C4-2B (cell line): Measurements from ENCODE around the gene TSPEAR.

ENCODE experiments used
- CTCF ChIP-seq: fragments of 450-650 bp; conservative IDR thresholded peaks from 2 replicates; pipeline ENCODE4 v1.5.1; 2017; ENCODE audit warnings: mild to moderate bottlenecking
- ZFX ChIP-seq: fragments of 450-650 bp; IDR thresholded peaks from 2 replicates; pipeline ENCODE4 v1.6.1; 2017

DNA sequence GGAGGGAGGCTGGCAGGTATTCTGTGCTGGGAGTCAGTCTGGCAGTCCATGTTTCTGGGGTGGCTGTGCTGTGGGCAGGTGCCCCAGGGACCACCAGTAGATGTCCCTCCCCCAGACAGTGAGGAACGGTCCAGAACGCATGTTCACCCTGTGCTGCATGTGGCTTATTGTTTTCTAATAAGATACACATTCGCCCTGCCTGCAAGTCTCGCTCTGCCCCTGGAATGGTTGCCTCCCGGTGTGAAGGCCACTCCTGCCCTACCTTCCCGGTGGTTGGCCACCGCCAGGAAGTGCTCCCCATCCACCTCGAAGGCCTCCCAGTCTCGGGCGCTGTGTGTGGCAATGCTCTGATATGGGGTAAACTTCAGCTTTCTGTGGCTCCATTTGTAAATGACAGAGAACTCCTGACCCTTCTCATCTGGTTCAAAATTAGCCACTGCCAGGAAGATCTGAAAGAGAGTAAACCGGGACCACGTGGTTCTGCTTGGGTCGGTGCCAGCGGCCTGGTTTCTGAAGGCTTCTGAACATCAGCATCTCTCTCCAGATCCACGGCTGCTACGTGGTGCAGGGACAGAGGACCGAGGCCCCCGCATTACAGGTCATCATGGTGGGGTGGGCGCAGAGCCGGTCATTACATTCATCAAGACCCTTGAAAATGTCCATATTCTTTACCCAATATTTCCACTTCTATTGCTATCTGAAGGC is 185.8 kb downstream of the TSPEAR start:
- TF ChIP-seq CTCF (no peak), ZFX (no peak)
